DND-41 (cell line): Measurements from ENCODE around the gene SLC36A3.
A peak's percentile ranks its signal among the peaks of the same experiment; 100 is the strongest.

Experiments
- ATAC-seq: fragments of 200-7000 bp; cut with Tn5 transposase; 3 replicates; pipeline ENCODE4 v1.9.1; 2021; ENCODE audit warnings: low read depth; ENCODE audit not compliant: insufficient read depth
- DNase-seq: peaks from one replicate; pipeline ENCODE4 v3.0.0-alpha.2; 2020
- H2AFZ ChIP-seq: 2 replicates; pipeline ENCODE4 v1.6.0; 2012; ENCODE audit warnings: low read depth, low read length
- H3K27ac ChIP-seq: 2 replicates; pipeline ENCODE4 v1.5.1; 2012; ENCODE audit warnings: low read length, inconsistent platforms
- H3K27me3 ChIP-seq: fragments of 200-600 bp; sonication (generic); 2 replicates; pipeline ENCODE4 v1.6.0; 2012; ENCODE audit warnings: low read length, mild to moderate bottlenecking, inconsistent platforms; ENCODE audit not compliant: insufficient read depth, poor library complexity
- H3K36me3 ChIP-seq: 2 replicates; pipeline ENCODE4 v1.5.1; 2012; ENCODE audit warnings: low read length, inconsistent platforms; ENCODE audit not compliant: insufficient read depth
- H3K4me1 ChIP-seq: 2 replicates; pipeline ENCODE4 v1.5.1; 2012; ENCODE audit warnings: mild to moderate bottlenecking, low read length; ENCODE audit not compliant: insufficient read depth
- H3K4me2 ChIP-seq: 2 replicates; pipeline ENCODE4 v1.6.0; 2012; ENCODE audit warnings: mild to moderate bottlenecking, moderate library complexity, low read length, inconsistent platforms; ENCODE audit not compliant: insufficient read depth
- H3K4me3 ChIP-seq, 2 experiments: fragments of 200-600 bp in 1 of 2; shearing (Covaris generic) in 1 of 2; 2 replicates each; pipeline ENCODE4 v1.5.1; 2012 to 2016; ENCODE audit warnings: inconsistent platforms in 2 of 2, low read length in 2 of 2, mild to moderate bottlenecking in 2 of 2, low read depth in 1 of 2, moderate library complexity in 1 of 2
- H3K79me2 ChIP-seq: 2 replicates; pipeline ENCODE4 v1.6.0; 2012; ENCODE audit warnings: low read length, inconsistent platforms; ENCODE audit not compliant: insufficient read depth
- H3K9ac ChIP-seq: 2 replicates; pipeline ENCODE4 v1.6.0; 2012; ENCODE audit warnings: low read depth, mild to moderate bottlenecking, inconsistent platforms, low read length, moderate library complexity
- H3K9me3 ChIP-seq: 2 replicates; pipeline ENCODE4 v1.5.1; 2012; ENCODE audit warnings: low read length, moderate library complexity, mild to moderate bottlenecking, inconsistent platforms; ENCODE audit not compliant: insufficient read depth, severe bottlenecking
- H4K20me1 ChIP-seq: 2 replicates; pipeline ENCODE4 v1.6.0; 2012; ENCODE audit warnings: low read length; ENCODE audit not compliant: insufficient read depth
- EZH2 ChIP-seq: IDR thresholded peaks from 3 replicates; pipeline ENCODE4 v1.6.1; 2012; ENCODE audit warnings: borderline replicate concordance, low read depth, mild to moderate bottlenecking, moderate library complexity, low read length, inconsistent platforms; ENCODE audit not compliant: severe bottlenecking
- TF ChIP-seq, protein P1 (sequence below): IDR thresholded peaks from 2 replicates; pipeline ENCODE4 v1.5.1; 2012; ENCODE audit warnings: borderline replicate concordance, low read length, moderate library complexity, mild to moderate bottlenecking; ENCODE audit not compliant: poor library complexity, severe bottlenecking; ENCODE audit errors: extremely low read depth

The SLC36A3 gene

GRCh38 chr5:151251621-151252020, 51.9 kb downstream of the SLC36A3 start:
- Histone ChIP-seq H2AFZ (no peak overlapping the region), H3K9ac (peak overlapping the region; percentile 49), H3K4me3 (peak overlapping the region in 1 of 2 experiments; percentile 56; a peak in 1 of 4 replicates), H4K20me1 (peaks cover 56% of the 10 kb centered on the region), H3K27me3 (no peaks in the 10 kb centered on the region), H3K27ac (peak overlapping the region; percentile 79), H3K79me2 (peaks cover 72% of the 10 kb centered on the region), H3K9me3 (no peaks in the 10 kb centered on the region), H3K4me1 (peaks cover 52% of the 10 kb centered on the region), H3K36me3 (peaks cover 65% of the 10 kb centered on the region), H3K4me2 (peak overlapping the region; percentile 71)
- ATAC-seq (no peak), DNase-seq (no peak)
- TF ChIP-seq, protein P1, sequence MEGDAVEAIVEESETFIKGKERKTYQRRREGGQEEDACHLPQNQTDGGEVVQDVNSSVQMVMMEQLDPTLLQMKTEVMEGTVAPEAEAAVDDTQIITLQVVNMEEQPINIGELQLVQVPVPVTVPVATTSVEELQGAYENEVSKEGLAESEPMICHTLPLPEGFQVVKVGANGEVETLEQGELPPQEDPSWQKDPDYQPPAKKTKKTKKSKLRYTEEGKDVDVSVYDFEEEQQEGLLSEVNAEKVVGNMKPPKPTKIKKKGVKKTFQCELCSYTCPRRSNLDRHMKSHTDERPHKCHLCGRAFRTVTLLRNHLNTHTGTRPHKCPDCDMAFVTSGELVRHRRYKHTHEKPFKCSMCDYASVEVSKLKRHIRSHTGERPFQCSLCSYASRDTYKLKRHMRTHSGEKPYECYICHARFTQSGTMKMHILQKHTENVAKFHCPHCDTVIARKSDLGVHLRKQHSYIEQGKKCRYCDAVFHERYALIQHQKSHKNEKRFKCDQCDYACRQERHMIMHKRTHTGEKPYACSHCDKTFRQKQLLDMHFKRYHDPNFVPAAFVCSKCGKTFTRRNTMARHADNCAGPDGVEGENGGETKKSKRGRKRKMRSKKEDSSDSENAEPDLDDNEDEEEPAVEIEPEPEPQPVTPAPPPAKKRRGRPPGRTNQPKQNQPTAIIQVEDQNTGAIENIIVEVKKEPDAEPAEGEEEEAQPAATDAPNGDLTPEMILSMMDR: no peak
- no peak for TF ChIP-seq EZH2

DNA sequence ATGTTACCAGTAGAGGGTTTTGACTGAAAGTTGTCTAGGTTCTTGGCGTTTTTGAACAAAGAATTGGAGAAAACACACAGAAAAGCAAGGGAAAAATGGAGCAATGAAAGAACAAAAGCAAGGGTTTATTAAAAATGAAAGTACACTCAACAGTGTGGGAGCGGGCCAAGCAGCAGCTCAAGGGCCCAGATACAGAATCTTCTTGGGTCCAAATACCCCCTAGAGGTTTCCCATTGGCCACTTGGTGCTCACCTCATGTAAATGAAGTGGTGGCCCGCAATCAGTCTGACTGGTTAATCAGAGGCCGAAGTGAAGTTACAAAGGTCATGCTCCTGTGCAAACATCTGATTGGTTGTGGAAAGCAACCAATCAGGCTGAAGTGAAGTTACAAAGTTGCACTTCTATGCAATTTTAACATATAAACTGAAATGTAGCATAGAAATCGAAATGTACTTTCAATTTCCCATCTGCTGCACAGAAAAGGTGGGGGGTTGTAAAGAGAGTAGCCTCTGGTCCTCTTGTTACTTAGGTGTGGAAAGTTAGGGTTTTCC, 52.5 kb downstream of the SLC36A3 start:
- Histone ChIP-seq H3K4me1 (peaks cover 52% of the 10 kb centered on the region), H3K27ac (peak overlapping the region; percentile 79), H3K4me3 (no peak overlapping the region), H3K4me2 (peak overlapping the region; percentile 71; the same call in 1 of the 2 replicates), H3K27me3 (no peaks in the 10 kb centered on the region), H3K9ac (peak overlapping the region; percentile 49), H3K9me3 (no peaks in the 10 kb centered on the region), H3K79me2 (peaks cover 74% of the 10 kb centered on the region), H3K36me3 (peaks cover 69% of the 10 kb centered on the region), H2AFZ (no peak overlapping the region), H4K20me1 (peaks cover 60% of the 10 kb centered on the region)
- no peak for TF ChIP-seq EZH2
- TF ChIP-seq, protein P1: no peak
- ATAC-seq (no peak), DNase-seq (no peak)

DNA sequence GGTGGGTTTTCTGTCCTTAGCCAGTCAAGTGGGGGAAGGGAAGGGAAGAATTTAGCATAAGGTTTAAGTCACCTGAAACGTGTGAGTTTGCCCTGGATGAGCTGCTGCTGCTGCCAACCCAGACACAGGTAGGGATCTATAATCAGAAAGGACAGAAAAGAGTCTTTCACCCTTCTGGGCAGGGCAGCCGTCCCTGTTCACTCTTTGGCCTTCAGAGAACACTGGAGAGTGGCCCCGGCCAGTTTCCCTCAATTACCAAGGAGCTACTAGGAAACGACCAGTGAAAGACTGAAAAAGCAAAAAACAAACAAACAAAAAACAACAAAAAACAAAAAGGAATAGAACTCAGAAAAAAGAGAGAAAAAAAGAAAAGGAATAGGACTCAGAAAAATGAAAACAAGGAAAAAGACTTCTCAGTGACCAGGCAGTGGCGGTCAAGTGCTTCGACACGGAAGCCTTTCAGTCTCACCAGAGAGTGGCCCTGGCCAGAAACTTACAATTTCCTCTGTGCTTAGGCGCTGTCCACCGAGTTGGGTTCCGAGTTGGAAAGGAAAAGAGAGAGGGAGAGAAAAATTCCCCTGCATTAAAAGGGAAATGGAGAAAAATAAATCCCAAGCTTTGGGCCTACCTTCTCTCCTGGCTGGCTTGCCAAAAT, 53.1 kb downstream of the SLC36A3 start:
- Histone ChIP-seq H3K36me3 (peaks cover 70% of the 10 kb centered on the region), H3K9ac (peak overlapping the region; percentile 49; the same call in 1 of the 2 replicates), H4K20me1 (peaks cover 60% of the 10 kb centered on the region), H3K4me2 (no peak overlapping the region; the same call in 1 of the 2 replicates), H3K27me3 (no peaks in the 10 kb centered on the region), H3K9me3 (no peaks in the 10 kb centered on the region), H3K4me3 (no peak overlapping the region), H3K4me1 (peaks cover 55% of the 10 kb centered on the region), H3K79me2 (peaks cover 74% of the 10 kb centered on the region), H2AFZ (no peak overlapping the region), H3K27ac (peak overlapping the region; percentile 79; the same call in 1 of the 2 replicates)
- no peak for ATAC-seq
- no peak for DNase-seq
- TF ChIP-seq EZH2: no peak
- TF ChIP-seq, protein P1: no peak
